Amygdala (tissue), 56 donors: Measurements from ENCODE around the gene SIX2.

ENCODE experiments used
- DNase-seq, 56 donors: peaks; one replicate each; lab custom pipeline; 2025; lab: John Stamatoyannopoulos, UW

The SIX2 gene

GRCh38 chr2:45003579-45004551, 5.4 kb downstream of the SIX2 start:
- DNase-seq = no peak

GRCh38 chr2:45002686-45003085, 6.6 kb downstream of the SIX2 start:
- no peak for DNase-seq

- DNase-seq = no peak
Measured at GRCh38 chr2:45001869-45002385, 7.3 kb downstream of the SIX2 start.

- no peak for DNase-seq
Measured at GRCh38 chr2:45000921-45001868, 8.1 kb downstream of the SIX2 start.

- DNase-seq = no peak
Measured at GRCh38 chr2:45000341-45000901, 8.8 kb downstream of the SIX2 start.

- no peak for DNase-seq
Measured at GRCh38 chr2:44999540-44999939, 9.7 kb downstream of the SIX2 start.

- DNase-seq = no peak
Measured at GRCh38 chr2:44997963-44998362, 11.3 kb downstream of the SIX2 start.

- no peak for DNase-seq
Measured at GRCh38 chr2:44996356-44996755, 12.9 kb downstream of the SIX2 start.

- DNase-seq = no peak
Measured at GRCh38 chr2:44994377-44994776, 14.9 kb downstream of the SIX2 start.

GRCh38 chr2:44989176-44989575, 20.1 kb downstream of the SIX2 start:
- no peak for DNase-seq

GRCh38 chr2:44983836-44984604, 25.2 kb downstream of the SIX2 start:
- no peak for DNase-seq

- peak in 46 of 56 donors; percentile 3 to 81 (median 36) for DNase-seq
Measured at GRCh38 chr2:44981714-44982108, 27.5 kb downstream of the SIX2 start.

GRCh38 chr2:44980751-44981713, 28.2 kb downstream of the SIX2 start:
- peak in 1 of 56 donors; percentile 14 for DNase-seq

GRCh38 chr2:44979581-44979980, 29.7 kb downstream of the SIX2 start:
- no peak for DNase-seq

- DNase-seq = no peak
Measured at GRCh38 chr2:44975571-44976450, 33.4 kb downstream of the SIX2 start.

GRCh38 chr2:44974064-44974715, 35.1 kb downstream of the SIX2 start:
- no peak for DNase-seq
